IPS-18a (cell line): ENCODE data around the gene HOXC6.
A peak's percentile ranks its signal among the peaks of the same experiment; 100 is the strongest.

Source experiments
- H3K27ac ChIP-seq: one replicate; pipeline ENCODE4 v1.5.1; 2013; ENCODE audit warnings: low read length
- H3K27me3 ChIP-seq: one replicate; pipeline ENCODE4 v1.6.1; 2013; ENCODE audit warnings: mild to moderate bottlenecking, low read length; ENCODE audit not compliant: control insufficient read depth, insufficient read depth
- H3K36me3 ChIP-seq: one replicate; pipeline ENCODE4 v1.6.1; 2013; ENCODE audit warnings: low read depth, low read length; ENCODE audit not compliant: control insufficient read depth
- H3K4me1 ChIP-seq: one replicate; pipeline ENCODE4 v1.6.1; 2013; ENCODE audit warnings: low read depth, low read length; ENCODE audit not compliant: control insufficient read depth
- H3K4me3 ChIP-seq: one replicate; pipeline ENCODE4 v1.5.1; 2013; ENCODE audit warnings: low read length
- H3K9ac ChIP-seq: one replicate; pipeline ENCODE4 v1.6.1; 2013; ENCODE audit warnings: mild to moderate bottlenecking, low read length, moderate library complexity
- H3K9me3 ChIP-seq: one replicate; pipeline ENCODE4 v1.6.1; 2013; ENCODE audit warnings: low read depth, low read length; ENCODE audit not compliant: control insufficient read depth

HOXC6 gene

DNA sequence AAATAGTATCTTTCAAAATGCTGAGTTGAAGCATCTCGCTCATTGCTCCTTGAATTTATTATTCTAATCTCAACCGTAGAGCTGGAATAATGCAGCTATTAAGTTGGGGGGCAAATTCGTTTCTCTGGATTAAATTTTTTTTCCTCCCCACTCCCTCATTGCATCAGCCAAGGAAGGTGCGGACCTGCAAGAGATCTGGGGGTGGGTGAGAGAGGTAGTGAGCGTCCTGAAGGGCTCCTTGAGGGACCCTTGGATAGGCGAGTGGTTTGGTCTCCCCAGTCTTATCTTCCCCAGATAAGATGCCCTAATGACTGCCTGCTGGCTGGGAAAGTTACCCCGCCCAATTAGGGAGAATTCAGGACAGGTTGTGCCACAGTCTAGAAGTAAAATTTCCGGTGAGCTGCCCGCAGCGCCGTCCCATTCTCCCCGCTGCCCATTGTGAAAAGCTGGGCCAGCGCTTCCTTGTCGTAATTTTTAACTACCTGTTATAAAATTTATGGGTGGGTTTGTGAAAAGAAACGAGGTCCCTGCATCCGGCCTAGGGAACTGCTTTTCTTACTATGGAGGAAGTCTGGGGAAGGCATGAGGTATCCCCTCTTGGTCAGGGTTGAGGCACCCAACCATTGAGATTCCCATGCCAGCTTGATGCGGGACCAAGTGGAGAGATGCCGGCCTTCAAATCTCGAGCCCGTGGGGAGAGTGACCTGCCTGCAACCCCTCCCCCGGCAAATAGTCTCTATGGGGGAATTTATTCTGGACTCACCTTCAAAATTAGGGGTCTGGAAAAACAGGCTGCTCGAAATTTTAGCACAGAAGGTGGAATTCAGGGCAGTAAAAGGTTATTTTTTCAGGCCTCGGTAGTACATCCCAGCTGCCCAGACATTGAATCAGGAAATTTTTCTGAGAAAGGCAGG is 13.0 kb upstream of the HOXC6 start:
- Histone ChIP-seq H3K9ac (no peak overlapping the region), H3K27me3 (peaks cover 100% of the 10 kb centered on the region), H3K36me3 (no peaks in the 10 kb centered on the region), H3K4me1 (peaks cover 4% of the 10 kb centered on the region), H3K4me3 (no peak overlapping the region), H3K9me3 (no peaks in the 10 kb centered on the region), H3K27ac (no peak overlapping the region)

DNA sequence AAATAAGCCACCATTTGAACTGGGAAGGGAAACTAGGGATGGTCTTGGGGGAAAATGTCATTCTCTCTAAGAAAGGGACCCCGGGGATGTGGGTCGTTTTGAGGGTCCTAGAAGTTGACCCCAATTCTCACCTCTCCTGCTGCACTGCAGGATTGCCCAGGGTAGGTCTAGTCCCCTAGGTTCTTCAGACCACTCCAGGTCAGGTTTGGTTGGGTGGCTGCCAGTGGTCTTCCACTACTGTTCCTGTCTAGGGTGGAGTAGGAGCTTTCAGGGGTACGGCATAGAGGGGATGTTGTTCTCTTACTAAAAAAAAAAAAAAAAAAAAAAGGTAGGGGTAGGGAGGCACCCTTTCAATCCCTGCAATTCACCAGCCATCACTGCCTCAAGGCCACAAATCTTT is 12.2 kb upstream of the HOXC6 start:
- Histone ChIP-seq H3K9ac (no peak overlapping the region), H3K27me3 (peaks cover 100% of the 10 kb centered on the region), H3K9me3 (no peaks in the 10 kb centered on the region), H3K4me3 (no peak overlapping the region), H3K4me1 (peaks cover 4% of the 10 kb centered on the region), H3K36me3 (no peaks in the 10 kb centered on the region), H3K27ac (no peak overlapping the region)

DNA sequence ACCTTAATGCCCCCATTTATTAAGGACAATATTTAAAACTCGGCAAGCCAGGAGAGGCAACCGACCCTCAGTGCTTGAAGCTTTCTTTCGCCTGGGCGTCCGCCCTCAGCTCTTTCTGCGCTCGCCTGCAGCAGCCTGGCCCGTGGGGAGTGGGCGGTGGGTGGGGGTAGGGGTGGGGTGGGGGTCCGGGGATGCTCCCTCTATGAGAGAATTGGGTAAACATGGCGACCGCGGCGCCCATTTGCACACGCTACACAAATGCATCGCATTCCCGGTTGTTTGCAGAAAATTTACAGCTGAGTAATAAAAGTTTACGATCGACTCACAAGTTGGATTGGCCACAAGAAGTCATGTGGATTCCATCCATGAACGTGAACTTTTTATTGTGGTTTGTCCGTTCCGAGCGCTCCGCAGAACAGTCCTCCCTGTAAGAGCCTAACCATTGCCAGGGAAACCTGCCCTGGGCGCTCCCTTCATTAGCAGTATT is 11.7 kb upstream of the HOXC6 start:
- Histone ChIP-seq H3K36me3 (no peaks in the 10 kb centered on the region), H3K4me3 (no peak overlapping the region), H3K27me3 (peaks cover 100% of the 10 kb centered on the region), H3K9me3 (no peaks in the 10 kb centered on the region), H3K27ac (no peak overlapping the region), H3K9ac (no peak overlapping the region), H3K4me1 (peaks cover 4% of the 10 kb centered on the region)

DNA sequence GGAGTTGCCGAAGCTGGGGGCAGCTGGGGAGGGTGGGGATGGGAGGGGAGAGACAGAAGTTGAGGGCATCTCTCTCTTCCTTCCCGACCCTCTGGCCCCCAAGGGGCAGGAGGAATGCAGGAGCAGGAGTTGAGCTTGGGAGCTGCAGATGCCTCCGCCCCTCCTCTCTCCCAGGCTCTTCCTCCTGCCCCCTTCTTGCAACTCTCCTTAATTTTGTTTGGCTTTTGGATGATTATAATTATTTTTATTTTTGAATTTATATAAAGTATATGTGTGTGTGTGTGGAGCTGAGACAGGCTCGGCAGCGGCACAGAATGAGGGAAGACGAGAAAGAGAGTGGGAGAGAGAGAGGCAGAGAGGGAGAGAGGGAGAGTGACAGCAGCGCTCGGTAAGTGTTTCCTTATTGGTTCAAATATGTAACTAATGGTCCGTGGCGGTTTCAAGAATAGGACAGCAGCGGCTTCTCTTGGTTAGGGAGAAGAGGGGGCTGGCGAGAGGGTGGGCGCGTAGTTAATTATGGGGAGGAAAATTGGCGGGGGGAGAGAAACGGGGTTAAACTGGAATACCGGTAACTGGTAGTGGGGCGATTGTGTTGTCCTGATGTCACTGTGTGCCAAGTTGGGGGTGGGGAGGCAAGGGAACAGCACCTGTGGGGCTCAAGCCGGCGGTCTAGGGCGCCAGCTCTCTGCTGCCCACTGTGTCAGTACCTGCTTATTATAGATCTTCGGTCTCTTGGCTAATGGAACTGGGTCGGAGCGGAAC is 11.0 kb upstream of the HOXC6 start:
- H3K27ac ChIP-seq, result no peak overlapping the region
- peaks cover 100% of the 10 kb centered on the region for H3K27me3 ChIP-seq
- peak overlapping the region; percentile 40 for H3K4me3 ChIP-seq
- H3K9me3 ChIP-seq, result no peaks in the 10 kb centered on the region
- H3K36me3 ChIP-seq, result no peaks in the 10 kb centered on the region
- peaks cover 4% of the 10 kb centered on the region for H3K4me1 ChIP-seq
- H3K9ac ChIP-seq, result no peak overlapping the region

DNA sequence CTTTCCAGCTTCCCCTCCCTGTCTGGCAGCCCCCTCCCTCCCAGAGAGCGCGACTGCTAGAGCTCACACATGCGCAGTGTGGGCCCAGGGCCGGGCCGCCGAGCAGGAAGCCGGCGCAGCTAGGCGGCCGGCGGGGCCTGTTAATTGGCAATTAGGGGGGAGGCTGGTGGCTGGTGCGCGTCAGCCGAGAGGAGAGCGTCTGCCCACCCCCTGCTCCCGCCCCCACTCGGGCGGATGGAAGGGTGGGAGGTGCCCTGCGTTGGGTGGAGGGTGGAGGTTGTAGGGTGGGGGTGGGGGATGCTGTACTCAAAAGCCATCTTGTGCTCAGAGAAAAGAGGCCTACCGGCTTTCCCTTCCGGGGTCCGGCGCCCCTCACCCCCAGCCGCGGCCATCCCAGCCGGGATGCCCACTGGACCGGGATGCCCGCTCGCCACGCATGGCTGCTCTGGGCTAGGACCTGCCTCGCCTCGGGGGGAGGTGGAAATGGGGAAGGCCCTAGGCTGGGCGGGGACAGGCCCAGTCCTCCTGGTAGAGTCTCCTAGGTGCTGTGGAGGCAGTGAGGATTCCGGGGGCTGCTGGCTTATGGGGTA is 10.3 kb upstream of the HOXC6 start:
- Histone ChIP-seq H3K4me1 (peaks cover 4% of the 10 kb centered on the region), H3K9me3 (no peaks in the 10 kb centered on the region), H3K9ac (no peak overlapping the region), H3K27ac (no peak overlapping the region), H3K36me3 (no peaks in the 10 kb centered on the region), H3K27me3 (peaks cover 100% of the 10 kb centered on the region), H3K4me3 (peak overlapping the region; percentile 40)

DNA sequence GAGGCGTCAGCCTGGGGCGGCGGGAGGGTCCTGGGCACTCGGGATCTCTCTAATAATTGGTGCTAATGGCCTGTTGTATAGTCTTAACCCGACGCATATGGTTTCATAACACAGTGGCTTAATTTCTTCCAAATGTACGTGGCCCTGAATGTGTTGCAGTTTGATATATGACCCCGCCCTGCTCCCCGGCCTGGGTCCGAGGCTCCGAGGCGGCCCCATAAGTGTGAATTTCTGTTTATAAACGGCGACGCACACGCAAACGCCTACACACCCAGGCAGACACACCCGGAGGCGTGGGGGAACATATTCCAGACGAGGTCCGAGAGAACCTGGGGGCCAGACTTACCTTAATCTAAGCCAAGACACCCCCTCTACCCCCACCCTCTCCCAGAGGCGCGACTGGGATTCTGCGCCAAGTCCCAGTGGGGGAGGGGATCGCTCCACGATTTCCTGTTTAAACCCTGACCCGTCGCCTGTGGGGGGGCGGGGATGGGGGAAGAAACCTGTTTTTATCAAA is 9.7 kb upstream of the HOXC6 start:
- no peaks in the 10 kb centered on the region for H3K36me3 ChIP-seq
- H3K4me3 ChIP-seq, result peak overlapping the region; percentile 40
- H3K27ac ChIP-seq, result no peak overlapping the region
- H3K27me3 ChIP-seq, result peaks cover 100% of the 10 kb centered on the region
- no peaks in the 10 kb centered on the region for H3K9me3 ChIP-seq
- H3K9ac ChIP-seq, result no peak overlapping the region
- H3K4me1 ChIP-seq, result peaks cover 4% of the 10 kb centered on the region

DNA sequence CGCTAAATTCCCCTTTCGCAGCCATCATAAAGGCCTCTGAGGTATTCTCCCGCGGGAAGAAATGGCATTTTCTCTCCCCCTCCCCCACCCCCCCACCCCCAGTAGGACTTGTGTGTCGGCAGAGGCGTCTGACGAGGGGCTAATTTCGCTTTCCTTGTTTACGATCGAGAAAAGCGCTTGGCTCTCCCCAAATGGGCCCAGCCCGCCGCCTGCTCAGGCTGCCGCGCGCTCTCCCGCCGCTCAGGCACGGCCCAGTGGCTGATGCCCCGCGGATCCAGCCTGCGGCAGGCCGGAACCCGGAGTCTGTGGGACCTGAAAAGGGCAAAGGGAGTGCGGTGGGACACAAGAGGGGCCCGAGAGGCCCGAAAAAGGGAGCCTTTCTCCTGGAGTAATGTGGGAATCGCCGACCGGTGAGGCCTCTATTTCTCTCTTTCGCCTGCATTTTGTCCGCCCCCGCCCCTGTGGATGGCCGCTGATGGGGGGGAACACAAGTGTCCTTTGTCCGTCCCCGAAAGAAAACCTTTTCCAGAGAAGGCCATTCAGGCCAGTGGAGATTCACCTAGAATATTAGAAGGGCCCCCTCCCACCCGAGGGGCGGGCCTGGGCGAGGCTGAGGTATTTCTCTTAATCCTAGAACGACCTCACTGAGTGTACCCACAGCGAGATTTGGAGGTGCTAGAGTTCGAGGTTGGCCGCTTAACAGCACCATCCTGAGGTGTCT is 9.0 kb upstream of the HOXC6 start:
- no peak overlapping the region for H3K27ac ChIP-seq
- no peaks in the 10 kb centered on the region for H3K9me3 ChIP-seq
- H3K36me3 ChIP-seq, result no peaks in the 10 kb centered on the region
- peaks cover 4% of the 10 kb centered on the region for H3K4me1 ChIP-seq
- H3K4me3 ChIP-seq, result no peak overlapping the region
- H3K9ac ChIP-seq, result no peak overlapping the region
- H3K27me3 ChIP-seq, result peaks cover 100% of the 10 kb centered on the region

DNA sequence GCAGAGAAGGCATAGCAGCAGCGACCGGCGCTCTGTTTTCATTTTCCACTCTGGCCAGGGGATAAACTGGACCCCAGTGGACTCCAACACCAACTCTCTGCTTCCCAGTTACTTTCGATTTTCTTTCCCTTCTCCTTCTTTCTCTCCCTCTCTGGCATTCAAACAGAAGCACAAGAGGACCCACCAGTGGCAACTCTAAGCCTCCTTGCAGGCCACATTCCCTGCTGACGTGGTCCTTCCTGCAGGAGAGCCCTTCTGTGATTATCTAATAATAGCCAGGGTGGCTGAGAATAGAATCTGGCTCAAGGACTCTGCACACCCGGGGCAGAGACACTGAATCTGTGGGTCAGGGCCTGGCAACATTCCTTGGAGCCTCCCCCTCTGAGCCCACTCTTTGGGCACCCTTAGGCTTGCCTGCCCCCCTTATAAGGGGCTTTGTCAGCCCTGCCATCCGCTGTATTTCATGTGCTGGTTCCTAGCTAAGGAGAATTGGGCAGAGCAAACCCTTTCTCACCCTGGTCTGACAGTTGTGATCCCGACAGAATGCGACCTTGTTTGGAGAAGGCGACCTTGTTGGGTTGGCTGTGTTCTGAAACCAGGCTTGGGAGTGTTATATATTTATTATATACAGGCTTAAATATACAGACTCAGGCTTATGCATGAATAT is 8.2 kb upstream of the HOXC6 start:
- no peak overlapping the region for H3K4me3 ChIP-seq
- H3K27me3 ChIP-seq, result peaks cover 100% of the 10 kb centered on the region
- H3K27ac ChIP-seq, result no peak overlapping the region
- no peaks in the 10 kb centered on the region for H3K9me3 ChIP-seq
- no peaks in the 10 kb centered on the region for H3K36me3 ChIP-seq
- H3K4me1 ChIP-seq, result peaks cover 4% of the 10 kb centered on the region
- peak overlapping the region; percentile 3 for H3K9ac ChIP-seq

DNA sequence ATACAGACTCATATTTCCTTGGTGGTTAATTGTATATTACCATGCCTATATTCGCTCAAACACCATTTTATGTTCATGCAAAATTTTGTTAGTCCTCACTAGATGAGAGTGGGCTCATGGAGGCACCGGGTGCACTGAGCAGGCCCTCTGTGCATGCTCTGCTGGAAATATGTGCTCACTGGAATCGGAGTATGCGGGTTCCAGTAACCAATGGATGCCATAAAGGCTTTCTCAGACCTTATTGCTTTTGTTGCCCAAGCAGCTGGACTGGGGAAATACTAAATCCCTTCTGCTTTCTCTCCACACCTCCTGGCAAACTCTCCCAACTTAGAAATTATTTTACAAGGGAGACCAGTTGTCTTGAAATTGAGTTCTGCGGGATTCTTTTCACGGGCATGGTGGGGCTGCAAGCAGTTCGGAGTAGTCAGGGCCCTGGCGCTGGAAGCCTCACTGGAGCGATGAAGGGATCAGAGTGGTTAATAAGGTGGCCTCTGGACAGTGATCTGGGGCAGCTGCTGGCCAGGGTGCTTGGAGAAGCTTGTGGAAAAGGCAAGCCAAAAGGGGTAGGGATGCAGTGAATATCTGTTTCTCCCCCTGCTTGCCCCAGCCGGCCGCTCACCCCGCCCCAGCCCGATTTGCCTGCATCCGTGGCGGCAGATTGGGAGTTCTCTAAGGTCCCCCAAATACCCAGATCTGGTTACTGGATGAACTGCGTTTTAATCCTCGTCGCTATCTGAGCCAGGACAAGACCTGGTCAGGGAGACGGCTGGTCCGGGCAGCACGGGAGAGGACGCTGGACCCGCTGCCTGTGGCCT is 7.4 kb upstream of the HOXC6 start:
- no peaks in the 10 kb centered on the region for H3K36me3 ChIP-seq
- peaks cover 100% of the 10 kb centered on the region for H3K27me3 ChIP-seq
- peaks cover 4% of the 10 kb centered on the region for H3K4me1 ChIP-seq
- H3K27ac ChIP-seq, result no peak overlapping the region
- no peak overlapping the region for H3K4me3 ChIP-seq
- no peaks in the 10 kb centered on the region for H3K9me3 ChIP-seq
- H3K9ac ChIP-seq, result peak overlapping the region; percentile 3

DNA sequence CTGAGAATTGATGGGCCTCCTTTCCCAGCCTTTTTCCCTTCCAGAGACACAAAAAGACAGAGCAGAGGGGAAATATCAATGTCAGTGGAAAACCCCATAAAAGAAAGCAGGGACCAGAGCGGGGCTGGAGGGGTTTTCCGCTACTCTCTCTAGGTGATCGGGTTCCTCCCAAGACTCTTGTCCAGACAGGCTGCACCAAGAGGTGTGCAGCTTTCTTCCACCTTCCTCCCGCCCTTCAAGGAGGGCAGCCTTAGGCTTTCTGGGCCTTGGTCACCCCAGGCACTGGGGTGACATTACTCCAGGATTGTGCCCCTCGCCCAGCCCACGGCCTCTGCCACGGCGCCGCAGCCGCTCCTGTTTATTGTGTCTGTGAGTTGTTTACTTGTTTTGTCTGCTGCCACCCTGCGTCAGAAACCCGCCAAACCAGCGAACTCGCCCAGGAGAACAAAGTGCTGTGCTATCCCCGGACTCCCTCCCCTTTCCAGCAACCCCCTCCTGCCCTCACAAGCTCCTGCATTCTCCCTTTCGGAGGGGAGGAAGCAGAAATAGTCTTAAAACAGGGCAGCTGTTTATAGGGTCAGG is 6.7 kb upstream of the HOXC6 start:
- Histone ChIP-seq H3K9me3 (no peaks in the 10 kb centered on the region), H3K36me3 (no peaks in the 10 kb centered on the region), H3K27me3 (peaks cover 100% of the 10 kb centered on the region), H3K9ac (no peak overlapping the region), H3K4me3 (no peak overlapping the region), H3K27ac (no peak overlapping the region), H3K4me1 (peaks cover 4% of the 10 kb centered on the region)
